SK-MEL-5 (cell line): Measurements from ENCODE around the gene CLDN22. TPM values are rescaled to one million over a fixed set of nuclear protein-coding genes. Genes with fewer than 3 reads are reported as not detected.
"Not testable (repeated sequence)": the region's sequence is repeated elsewhere in the genome, so short reads cannot be mapped to it uniquely, and the experiment has no call there.

Source experiments
- DNase-seq: peaks from one replicate; pipeline ENCODE4 v3.0.0-alpha.2; 2016; ENCODE audit warnings: low read depth, low spot score
- in situ Hi-C: cut with HindIII; loops from 2 replicates; pipeline ENCODE4 v1.10.0; 2016; ENCODE audit warnings: low sequenced_read_pairs, high pct_unique_total_duplicates, low pct_unique_long_range_greater_than_20kb
- total RNA-seq: library from RNA; depleted of rRNA; stranded (reverse); fragments of >200 nt; shearing (Covaris generic); gene quantifications from 2 replicates; pipeline ENCODE4 v1.2.3, GENCODE V29; 2014

CLDN22 gene
- total RNA-seq, 1 experiment from 2014 or later: not detected

- DNase-seq: no peak
- in situ Hi-C loops: no loop called here
These were observed 8.8 kb upstream of the CLDN22 start for GRCh38 chr4:183328832-183329231.

DNA sequence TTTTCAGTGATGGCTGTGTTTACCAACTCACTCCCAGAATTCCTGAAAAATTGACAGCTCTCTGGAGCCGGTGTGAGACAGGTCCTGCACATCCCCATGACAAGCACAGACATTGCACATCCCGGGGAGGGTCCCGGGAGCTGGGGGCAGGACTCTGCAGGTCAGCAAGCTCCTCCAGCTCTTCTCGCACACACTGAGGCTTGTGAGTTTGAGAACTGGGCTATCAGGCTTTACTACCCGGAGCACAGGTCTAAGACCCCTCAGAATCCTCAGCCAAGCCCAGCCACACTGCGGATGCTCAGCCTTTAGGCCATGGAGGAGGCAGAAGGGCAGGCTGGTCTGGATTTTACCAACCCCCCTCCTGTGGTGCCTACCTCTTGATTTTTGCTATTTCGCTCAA is 7.8 kb upstream of the CLDN22 start:
- DNase-seq: no peak
- in situ Hi-C loops: no loop called here

- in situ Hi-C loops: no loop called here
- DNase-seq: no peak
These were observed 6.8 kb upstream of the CLDN22 start for GRCh38 chr4:183326853-183327252.

DNA sequence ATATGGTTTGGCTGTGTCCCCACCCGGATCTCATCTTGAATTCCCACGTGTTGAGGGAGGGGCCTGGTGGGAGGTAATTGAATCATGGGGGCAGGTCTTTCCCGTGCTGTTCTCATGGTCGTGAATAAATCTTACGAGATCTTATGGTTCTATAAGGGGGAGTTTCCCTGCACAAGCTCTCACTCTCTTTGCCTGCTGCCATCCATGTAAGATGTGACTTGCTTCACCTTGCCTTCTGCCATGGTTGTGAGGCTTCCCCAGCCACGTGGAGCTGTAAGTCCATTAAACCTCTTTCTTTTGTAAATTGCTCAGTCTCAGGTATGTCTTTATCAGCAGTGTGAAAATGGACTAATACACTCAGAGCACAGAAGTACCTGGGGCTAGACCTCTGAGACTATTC is 6.3 kb upstream of the CLDN22 start:
- in situ Hi-C loops: not testable (repeated sequence)

DNA sequence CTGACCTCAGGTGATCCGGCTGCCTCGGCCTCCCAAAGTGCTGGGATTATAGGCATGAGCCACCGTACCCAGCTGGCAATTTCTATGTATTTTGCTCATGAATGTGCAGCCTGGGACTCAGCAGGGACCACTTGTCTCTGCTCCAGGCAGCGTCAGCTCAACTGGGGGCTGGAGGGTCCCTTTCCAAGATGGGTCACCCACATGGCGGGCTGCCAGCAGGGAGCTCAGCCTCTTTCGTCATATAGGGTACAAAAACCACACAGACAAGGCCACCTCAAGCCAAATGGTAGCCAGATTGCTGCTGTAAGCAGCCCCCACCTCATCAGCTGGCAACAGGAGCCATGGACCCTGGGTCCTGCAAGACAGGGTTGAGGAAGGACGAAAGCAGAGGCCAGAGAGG is 4.5 kb upstream of the CLDN22 start:
- in situ Hi-C loops: no loop called here
- no peak for DNase-seq

More for the DNA sequence above, 6.3 kb upstream of the CLDN22 start:
- not testable (repeated sequence) for DNase-seq

GRCh38 chr4:183324056-183324455 is 4.0 kb upstream of the CLDN22 start:
- in situ Hi-C loops, DNase-seq: not testable (repeated sequence)

DNA sequence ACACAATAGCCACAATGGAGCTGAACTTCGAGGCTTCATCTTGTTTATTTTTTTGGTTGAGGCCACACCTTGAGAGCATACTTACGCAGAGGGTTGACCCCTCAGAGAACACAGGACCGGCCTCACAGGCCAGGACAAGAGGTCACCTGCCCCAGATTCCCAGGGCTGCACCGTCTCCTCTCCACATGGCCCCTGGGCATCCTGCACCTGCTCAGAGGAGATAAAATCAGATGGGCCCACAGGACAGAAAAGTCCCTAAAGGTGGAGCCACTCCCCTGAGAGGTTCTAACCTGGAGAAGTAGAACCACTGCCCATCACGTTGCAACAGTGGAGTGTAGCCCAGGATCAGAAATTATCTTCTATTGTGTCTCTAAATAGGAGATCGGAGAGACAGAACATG is 3.2 kb upstream of the CLDN22 start:
- DNase-seq: no peak

DNA sequence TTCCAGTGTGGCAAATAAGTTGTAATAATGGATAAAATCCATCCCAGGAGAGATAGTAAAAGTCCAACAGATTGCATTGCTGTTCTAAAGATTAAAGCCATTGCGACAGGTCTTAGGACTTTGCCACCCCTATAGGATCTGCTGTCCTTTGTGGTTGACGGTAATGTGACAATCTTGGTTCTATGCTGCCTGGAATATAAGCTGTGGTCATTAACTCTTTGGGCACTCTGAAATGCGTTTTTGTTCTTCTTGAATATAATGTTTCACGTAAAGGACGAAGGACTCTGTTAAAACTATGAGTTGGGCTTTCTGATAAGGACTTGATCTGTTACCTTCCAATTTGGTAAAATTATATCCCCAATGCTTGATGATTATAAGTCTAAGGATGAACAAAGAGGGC is 2.2 kb upstream of the CLDN22 start, which contains the start of gene CLDN24:
TSS of gene CLDN24 (minus strand) at position 101 of the 400 bp plus-strand sequence. CDS start at position 101, 0 bp downstream.
- in situ Hi-C loops: no loop called here

More for the DNA sequence above, 3.2 kb upstream of the CLDN22 start:
- in situ Hi-C loops: no loop called here

DNA sequence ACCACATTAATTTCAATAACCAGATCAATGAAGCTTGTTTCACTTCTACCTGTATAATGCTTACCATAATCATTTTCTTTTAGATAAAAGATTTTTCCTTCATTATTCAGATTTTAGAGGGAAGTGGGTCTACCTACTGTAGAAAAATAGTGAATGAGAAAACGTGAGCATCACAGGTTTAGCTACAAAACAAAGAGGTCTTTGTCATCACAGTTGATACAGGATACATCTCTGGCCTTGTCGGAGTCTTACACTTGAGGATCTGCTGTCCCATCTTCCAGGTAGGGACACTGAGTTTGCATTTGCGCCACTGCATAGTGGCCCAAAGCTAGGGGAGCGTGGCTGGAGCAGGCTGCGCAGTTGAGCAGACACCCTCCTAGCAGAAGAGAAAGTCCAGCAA is 1.4 kb upstream of the CLDN22 start:
- peak; percentile 71 for DNase-seq
- in situ Hi-C loops: no loop called here

More for the DNA sequence above, 2.2 kb upstream of the CLDN22 start, which contains the start of gene CLDN24:
- DNase-seq: no peak

DNA sequence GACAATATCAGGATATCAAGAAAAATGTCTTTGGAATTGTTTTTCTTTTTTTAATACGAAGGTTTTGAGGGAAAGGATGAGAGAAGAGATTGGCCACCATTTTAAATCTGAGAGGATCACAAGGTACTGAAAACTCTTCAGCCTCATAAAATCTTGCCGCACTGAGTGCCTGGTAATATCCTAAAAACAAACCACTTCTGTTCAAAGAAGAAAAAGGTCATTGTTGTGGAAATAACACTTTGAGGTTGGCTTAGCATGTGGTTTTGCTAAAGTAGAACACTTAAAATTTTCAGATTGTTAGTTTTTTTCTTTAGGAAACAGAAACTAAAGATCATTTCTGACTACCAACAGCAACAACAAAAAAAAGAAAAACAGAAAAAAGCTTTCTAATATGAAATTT is 1.0 kb upstream of the CLDN22 start:
- in situ Hi-C loops: no loop called here
- DNase-seq: peak; percentile 92

- no peak for DNase-seq
- in situ Hi-C loops: no loop called here
These were observed 1.4 kb downstream of the CLDN22 start for GRCh38 chr4:183318656-183319055.

DNA sequence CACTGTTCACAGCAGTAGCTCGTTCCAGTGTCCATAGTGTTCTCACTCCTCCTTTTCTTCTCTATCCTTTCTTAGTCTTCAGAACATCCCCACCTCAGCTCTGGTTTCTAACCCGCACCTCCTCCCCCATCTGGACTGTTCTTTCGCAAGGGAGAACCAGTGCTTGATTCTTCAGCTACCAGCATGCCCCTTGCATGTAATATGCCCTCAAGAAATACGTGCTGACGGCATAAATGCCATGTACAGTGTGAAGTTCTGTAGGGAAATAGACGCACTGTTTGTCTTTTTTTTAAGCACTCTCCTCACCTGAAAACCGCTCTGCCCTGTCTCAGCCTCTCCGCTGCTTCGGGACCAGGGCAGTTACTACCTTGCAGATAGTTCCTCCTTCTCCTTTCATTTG is 5.3 kb downstream of the CLDN22 start:
- in situ Hi-C loops: no loop called here
- no peak for DNase-seq

DNA sequence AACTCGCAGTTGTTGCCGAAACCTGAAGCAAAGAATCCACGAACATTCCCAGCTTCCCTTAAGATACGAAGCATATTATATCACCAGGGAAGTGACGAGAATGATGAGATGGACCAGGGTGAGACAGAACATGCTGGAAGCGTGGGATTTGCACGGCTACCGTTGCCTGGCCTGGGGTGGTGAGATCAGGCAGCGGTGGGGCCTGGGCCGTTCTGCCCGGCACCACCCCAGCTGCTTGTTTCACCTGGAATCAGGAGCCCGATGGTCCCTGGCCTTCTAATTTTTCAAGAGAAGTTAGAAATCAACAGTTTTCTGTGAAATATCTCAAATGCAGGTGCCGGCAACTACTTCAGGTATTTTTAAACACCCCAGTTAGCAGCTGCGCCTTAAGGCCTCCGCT is 5.7 kb downstream of the CLDN22 start:
- in situ Hi-C loops: no loop called here
- DNase-seq: no peak

GRCh38 chr4:183312841-183313240 is 7.2 kb downstream of the CLDN22 start:
- DNase-seq: no peak
- in situ Hi-C loops: no loop called here

- in situ Hi-C loops: no loop called here
- DNase-seq: no peak
These were observed 13.3 kb downstream of the CLDN22 start for GRCh38 chr4:183306811-183307210.

DNA sequence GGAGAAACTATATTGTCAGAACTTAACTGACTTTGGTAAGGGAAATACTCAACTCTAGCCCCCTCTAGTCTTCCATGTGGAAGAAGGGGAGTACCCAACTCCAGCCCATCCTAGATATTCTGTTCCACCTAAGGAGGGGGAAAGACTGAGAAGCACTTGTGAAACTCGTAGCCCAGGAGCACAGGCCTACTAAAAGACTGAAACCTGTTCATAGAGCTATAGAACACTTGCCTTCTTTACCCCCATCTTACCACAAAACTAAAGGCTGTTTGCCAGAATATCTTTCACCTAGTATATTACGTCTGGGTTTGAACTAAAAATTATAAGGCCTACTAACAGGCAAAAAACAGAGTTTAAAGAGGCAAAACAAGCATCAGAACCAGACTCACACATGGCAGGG is 15.5 kb downstream of the CLDN22 start:
- in situ Hi-C loops: no loop called here

GRCh38 chr4:183304067-183304466 is 16.0 kb downstream of the CLDN22 start:
- in situ Hi-C loops: no loop called here
- DNase-seq: no peak

More for the DNA sequence above, 15.5 kb downstream of the CLDN22 start:
- DNase-seq: no peak

- in situ Hi-C loops: no loop called here
- DNase-seq: no peak
These were observed 16.8 kb downstream of the CLDN22 start for GRCh38 chr4:183303301-183303700.

DNA sequence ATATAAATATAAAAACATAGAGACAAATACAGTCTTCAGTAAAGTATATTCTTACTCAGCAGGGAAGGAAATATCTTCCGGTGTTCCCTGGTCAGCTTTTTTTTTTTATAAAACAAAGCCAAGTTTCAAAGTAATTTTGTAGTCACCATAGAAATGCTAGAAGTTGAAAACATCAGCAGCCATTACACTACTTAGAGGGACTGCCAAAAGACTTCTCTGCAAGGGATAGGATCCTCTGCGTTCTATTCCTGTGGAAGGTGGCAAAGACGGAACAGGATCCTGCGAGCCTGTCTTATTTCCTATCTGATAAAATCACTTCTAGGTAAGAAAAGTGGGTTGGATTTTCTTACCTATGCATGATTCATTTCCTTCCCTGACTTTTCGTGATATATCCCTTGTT is 19.4 kb downstream of the CLDN22 start:
- no peak for DNase-seq
- in situ Hi-C loops: no loop called here

DNA sequence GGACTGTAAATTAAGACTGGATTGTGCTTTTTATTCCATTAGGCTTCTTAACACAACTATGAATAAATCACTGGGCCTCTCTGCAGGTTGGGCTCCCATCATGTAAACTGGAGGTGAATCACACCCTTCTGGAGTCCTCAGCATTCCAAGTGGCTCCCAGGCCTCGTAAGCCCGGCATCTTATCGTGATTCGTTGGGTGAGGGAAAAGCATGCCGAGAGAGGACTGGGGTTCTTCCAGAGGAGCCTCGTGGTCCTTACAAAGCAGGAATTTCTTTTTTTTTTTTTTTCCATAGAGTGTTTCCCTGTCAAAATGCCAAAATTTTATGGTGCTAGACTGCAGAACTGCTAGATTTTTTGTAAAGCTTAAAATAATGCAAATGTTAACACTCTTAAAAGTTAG is 20.0 kb downstream of the CLDN22 start:
- in situ Hi-C loops: no loop called here
- no peak for DNase-seq
